GM23248 (cell line): ENCODE data around the gene NCBP3. TPM values are rescaled to one million over a fixed set of nuclear protein-coding genes. Genes with fewer than 3 reads are reported as not detected.

Experiments
- DNase-seq: peaks from one replicate; pipeline ENCODE4 v3.0.0-alpha.2; 2015
- H2AFZ ChIP-seq: fragments of 200-600 bp; sonication (generic); 2 replicates; pipeline ENCODE4 v1.6.1; 2016; ENCODE audit warnings: antibody characterized with exemption
- H3F3A ChIP-seq: fragments of 200-600 bp; sonication (generic); 2 replicates; pipeline ENCODE4 v1.6.1; 2016; ENCODE audit warnings: mild to moderate bottlenecking, antibody characterized with exemption, mixed run types; ENCODE audit not compliant: insufficient read depth
- H3K27ac ChIP-seq: fragments of 200-600 bp; sonication (generic); 2 replicates; pipeline ENCODE4 v1.5.1; 2016; ENCODE audit warnings: mild to moderate bottlenecking
- H3K27me3 ChIP-seq: fragments of 200-600 bp; sonication (generic); replicated peaks from 2 replicates; pipeline ENCODE4 v1.6.1; 2016; ENCODE audit warnings: mild to moderate bottlenecking; ENCODE audit not compliant: insufficient read depth
- H3K36me3 ChIP-seq: fragments of 200-600 bp; sonication (generic); 2 replicates; pipeline ENCODE4 v1.6.1; 2016; ENCODE audit warnings: low read depth, mild to moderate bottlenecking
- H3K4me1 ChIP-seq: fragments of 200-600 bp; sonication (generic); 2 replicates; pipeline ENCODE4 v1.6.1; 2016; ENCODE audit warnings: mild to moderate bottlenecking; ENCODE audit not compliant: insufficient read depth
- H3K4me2 ChIP-seq: fragments of 200-600 bp; sonication (generic); one replicate; pipeline ENCODE4 v1.6.1; 2016; ENCODE audit warnings: mild to moderate bottlenecking; ENCODE audit not compliant: unreplicated experiment
- H3K4me3 ChIP-seq: fragments of 200-600 bp; sonication (generic); 2 replicates; pipeline ENCODE4 v1.5.1; 2016; ENCODE audit warnings: mild to moderate bottlenecking
- H3K79me2 ChIP-seq: fragments of 200-600 bp; sonication (generic); 2 replicates; pipeline ENCODE4 v1.6.1; 2016; ENCODE audit warnings: mild to moderate bottlenecking; ENCODE audit not compliant: insufficient read depth
- H3K9ac ChIP-seq: fragments of 200-600 bp; sonication (generic); 2 replicates; pipeline ENCODE4 v1.6.1; 2016; ENCODE audit warnings: mild to moderate bottlenecking
- H3K9me2 ChIP-seq: fragments of 200-600 bp; sonication (generic); 2 replicates; pipeline ENCODE4 v1.6.1; 2016; ENCODE audit warnings: mixed run types, mild to moderate bottlenecking, moderate library complexity; ENCODE audit not compliant: insufficient read depth
- H3K9me3 ChIP-seq: fragments of 200-600 bp; sonication (generic); one replicate; pipeline ENCODE4 v1.6.1; 2017; ENCODE audit warnings: low read depth
- H4K20me1 ChIP-seq: fragments of 200-600 bp; sonication (generic); 2 replicates; pipeline ENCODE4 v1.6.0; 2016; ENCODE audit not compliant: insufficient read depth
- EZH2 ChIP-seq: fragments of 200-600 bp; sonication (generic); IDR thresholded peaks from 2 replicates; pipeline ENCODE4 v1.6.1; 2018; ENCODE audit warnings: antibody characterized with exemption, mild to moderate bottlenecking; ENCODE audit not compliant: insufficient read depth, poor library complexity, severe bottlenecking
- EZH2phosphoT487 ChIP-seq: fragments of 200-600 bp; sonication (generic); IDR thresholded peaks from 2 replicates; pipeline ENCODE4 v1.6.1; 2018; ENCODE audit warnings: antibody characterized with exemption, moderate library complexity, mild to moderate bottlenecking, low read depth; ENCODE audit not compliant: insufficient read depth
- WGBS, 2 experiments: methylation state at CpG; one replicate each; pipeline ENCODE4 v1.1.6; 2015 to 2017; ENCODE audit warnings: low lambda C conversion rate in 2 of 2, low coverage in 1 of 2; ENCODE audit errors: missing lambda C conversion rate in 2 of 2; 5-methylcytosine and 5-hydroxymethylcytosine counted together
- in situ Hi-C: fragments of 300-500 bp; cut with MboI; formaldehyde crosslinking; loops from 2 replicates; pipeline ENCODE4 v1.15.0; 2020
- polyA plus RNA-seq: library from polyadenylated mRNA; unstranded; fragments of >200 nt; fragmentation: Nextera tagmentation; extraction: Ambion mirVana; gene quantifications from 2 replicates; pipeline ENCODE4 v1.2.1, GENCODE V29; 2016
- total RNA-seq: library from RNA; depleted of rRNA; stranded (reverse); fragments of >200 nt; shearing (Covaris generic); gene quantifications from 2 replicates; pipeline ENCODE4 v1.2.3, GENCODE V29; 2014

Gene NCBP3
- total and polyA plus RNA-seq, 2 experiments from 2014 or later, result 16.6 to 20.1 TPM

GRCh38 chr17:3887804-3888203, 41.8 kb upstream of the NCBP3 start:
- no peaks in the 10 kb centered on the region for H3K36me3 ChIP-seq
- H3K9me3 ChIP-seq, result no peaks in the 10 kb centered on the region
- no peaks in the 10 kb centered on the region for H3K27me3 ChIP-seq
- H4K20me1 ChIP-seq, result no peaks in the 10 kb centered on the region
- H3K9me2 ChIP-seq, result no peaks in the 10 kb centered on the region
- H3K4me3 ChIP-seq, result no peak overlapping the region
- 32 to 43% methylated on average over 9 of the region's 9 CpGs for WGBS, 2 experiments
- peak; percentile 30 for DNase-seq
- peak overlapping the region; percentile 54 for H2AFZ ChIP-seq
- peak overlapping the region; percentile 79 for H3K9ac ChIP-seq
- in situ Hi-C loops, result no loop called here
- peak overlapping the region; percentile 96 for H3K27ac ChIP-seq
- TF ChIP-seq EZH2phosphoT487 (no peak), EZH2 (no peak)
- H3F3A ChIP-seq, result peaks cover 33% of the 10 kb centered on the region
- H3K4me1 ChIP-seq, result peaks cover 47% of the 10 kb centered on the region
- H3K79me2 ChIP-seq, result peaks cover 17% of the 10 kb centered on the region
- peak overlapping the region; percentile 31 for H3K4me2 ChIP-seq

GRCh38 chr17:3887394-3887793, 41.3 kb upstream of the NCBP3 start:
- H3K9me2 ChIP-seq, result no peaks in the 10 kb centered on the region
- no peak overlapping the region for H2AFZ ChIP-seq
- H3K4me2 ChIP-seq, result no peak overlapping the region
- no peaks in the 10 kb centered on the region for H3K27me3 ChIP-seq
- H4K20me1 ChIP-seq, result no peaks in the 10 kb centered on the region
- no peaks in the 10 kb centered on the region for H3K36me3 ChIP-seq
- H3K4me1 ChIP-seq, result peaks cover 47% of the 10 kb centered on the region
- H3K27ac ChIP-seq, result peak overlapping the region; percentile 96; the same call in 1 of the 2 replicates
- DNase-seq, result no peak
- TF ChIP-seq EZH2, result no peak
- no peak for TF ChIP-seq EZH2phosphoT487
- H3F3A ChIP-seq, result peaks cover 33% of the 10 kb centered on the region
- peaks cover 17% of the 10 kb centered on the region for H3K79me2 ChIP-seq
- no peak overlapping the region for H3K4me3 ChIP-seq
- 60 to 100% methylated on average over 1 to 2 of the region's 2 CpGs for WGBS, 2 experiments
- peak overlapping the region; percentile 79 for H3K9ac ChIP-seq
- H3K9me3 ChIP-seq, result no peaks in the 10 kb centered on the region
- in situ Hi-C loops, result no loop called here

- Histone ChIP-seq H3K9ac (no peak overlapping the region), H3K79me2 (peaks cover 17% of the 10 kb centered on the region), H3K9me3 (no peaks in the 10 kb centered on the region), H3K36me3 (no peaks in the 10 kb centered on the region), H3K4me3 (no peak overlapping the region), H3K4me2 (no peak overlapping the region), H3K9me2 (no peaks in the 10 kb centered on the region), H3F3A (peaks cover 32% of the 10 kb centered on the region), H3K27me3 (no peaks in the 10 kb centered on the region), H2AFZ (no peak overlapping the region), H3K27ac (no peak overlapping the region), H4K20me1 (no peaks in the 10 kb centered on the region), H3K4me1 (peaks cover 46% of the 10 kb centered on the region)
- TF ChIP-seq EZH2 (no peak), EZH2phosphoT487 (no peak)
- DNase-seq, result no peak
- 91 to 94% methylated on average over 10 of the region's 10 CpGs for whole genome bisulfite sequencing, 2 experiments
- in situ Hi-C loops, result no loop called here
These were observed 40.7 kb upstream of the NCBP3 start for GRCh38 chr17:3886776-3887175.

- no peak for TF ChIP-seq EZH2phosphoT487
- no peak for TF ChIP-seq EZH2
- Histone ChIP-seq H3K4me1 (peaks cover 38% of the 10 kb centered on the region), H3K27ac (no peak overlapping the region), H3K4me3 (no peak overlapping the region), H3F3A (peaks cover 24% of the 10 kb centered on the region), H3K27me3 (no peaks in the 10 kb centered on the region), H3K4me2 (no peak overlapping the region), H3K9ac (peak overlapping the region; percentile 46), H3K9me3 (no peaks in the 10 kb centered on the region), H4K20me1 (no peaks in the 10 kb centered on the region), H2AFZ (no peak overlapping the region), H3K9me2 (no peaks in the 10 kb centered on the region), H3K36me3 (no peaks in the 10 kb centered on the region), H3K79me2 (peaks cover 17% of the 10 kb centered on the region)
- peak; percentile 85 for DNase-seq
- in situ Hi-C loops, result no loop called here
- WGBS, 2 experiments, result 62 to 80% methylated on average over 4 of the region's 4 CpGs
These were observed 39.9 kb upstream of the NCBP3 start for GRCh38 chr17:3885970-3886369.

GRCh38 chr17:3885271-3885670, 39.2 kb upstream of the NCBP3 start:
- Histone ChIP-seq H3K9ac (peak overlapping the region; percentile 46), H2AFZ (no peak overlapping the region)
- TF ChIP-seq EZH2, result no peak
- TF ChIP-seq EZH2phosphoT487, result no peak

More at GRCh38 chr17:3885271-3885670, 39.2 kb upstream of the NCBP3 start:
- Histone ChIP-seq H3F3A (peaks cover 17% of the 10 kb centered on the region), H3K27me3 (no peaks in the 10 kb centered on the region), H3K9me2 (no peaks in the 10 kb centered on the region), H3K27ac (no peak overlapping the region), H4K20me1 (no peaks in the 10 kb centered on the region), H3K4me2 (no peak overlapping the region), H3K79me2 (peaks cover 17% of the 10 kb centered on the region), H3K4me3 (no peak overlapping the region), H3K36me3 (no peaks in the 10 kb centered on the region), H3K9me3 (no peaks in the 10 kb centered on the region), H3K4me1 (peaks cover 31% of the 10 kb centered on the region)
- no peak for DNase-seq
- in situ Hi-C loops, result no loop called here
- 74 to 76% methylated on average over 12 to 14 of the region's 14 CpGs for WGBS, 2 experiments
